Measurements from ENCODE around the gene C2CD4D.
"Not testable (repeated sequence)": the region's sequence is repeated elsewhere in the genome, so short reads cannot be mapped to it uniquely, and the experiment has no call there.

The C2CD4D gene

GRCh38 chr1:151858886-151859665 is 19.5 kb upstream of the C2CD4D start:
- H3K27me3 ChIP-seq (replicated peaks; ENCODE audit: control insufficient read depth, insufficient read depth, low read length, poor library complexity, severe bottlenecking): no peaks in the 10 kb centered on the region
- H3K36me3 ChIP-seq (ENCODE audit: control insufficient read depth, insufficient read depth, low read length): no peaks in the 10 kb centered on the region
- H3K4me1 ChIP-seq (ENCODE audit: control insufficient read depth, insufficient read depth, low read length, poor library complexity, severe bottlenecking): no peaks in the 10 kb centered on the region
- no peak for DNase-seq
- H3K9me3 ChIP-seq (ENCODE audit: control insufficient read depth, low read length): no peaks in the 10 kb centered on the region
- no peak overlapping the region for H3K27ac ChIP-seq (ENCODE audit: insufficient read depth, low read length, poor library complexity, severe bottlenecking)
- H3K4me3 ChIP-seq (ENCODE audit: insufficient read depth, low read depth, low read length, poor library complexity, severe bottlenecking): no peak overlapping the region

- no peak for DNase-seq
- Histone ChIP-seq H3K4me3 (ENCODE audit: insufficient read depth, low read depth, low read length, poor library complexity, severe bottlenecking) (no peak overlapping the region), H3K27me3 (replicated peaks; ENCODE audit: control insufficient read depth, insufficient read depth, low read length, poor library complexity, severe bottlenecking) (no peaks in the 10 kb centered on the region), H3K4me1 (ENCODE audit: control insufficient read depth, insufficient read depth, low read length, poor library complexity, severe bottlenecking) (no peaks in the 10 kb centered on the region), H3K27ac (ENCODE audit: insufficient read depth, low read length, poor library complexity, severe bottlenecking) (no peak overlapping the region), H3K36me3 (ENCODE audit: control insufficient read depth, insufficient read depth, low read length) (no peaks in the 10 kb centered on the region), H3K9me3 (ENCODE audit: control insufficient read depth, low read length) (no peaks in the 10 kb centered on the region)
These were observed 18.6 kb upstream of the C2CD4D start for GRCh38 chr1:151858030-151858746.

- no peak overlapping the region for H3K4me3 ChIP-seq (ENCODE audit: insufficient read depth, low read depth, low read length, poor library complexity, severe bottlenecking)
- peaks cover 3% of the 10 kb centered on the region for H3K36me3 ChIP-seq (ENCODE audit: control insufficient read depth, insufficient read depth, low read length)
- no peaks in the 10 kb centered on the region for H3K4me1 ChIP-seq (ENCODE audit: control insufficient read depth, insufficient read depth, low read length, poor library complexity, severe bottlenecking)
- DNase-seq: no peak
- no peaks in the 10 kb centered on the region for H3K9me3 ChIP-seq (ENCODE audit: control insufficient read depth, low read length)
- H3K27me3 ChIP-seq (replicated peaks; ENCODE audit: control insufficient read depth, insufficient read depth, low read length, poor library complexity, severe bottlenecking): no peaks in the 10 kb centered on the region
- H3K27ac ChIP-seq (ENCODE audit: insufficient read depth, low read length, poor library complexity, severe bottlenecking): no peak overlapping the region
These were observed 16.3 kb upstream of the C2CD4D start for GRCh38 chr1:151855933-151856332.

- not testable (repeated sequence) for H3K27me3 ChIP-seq (replicated peaks; ENCODE audit: control insufficient read depth, insufficient read depth, low read length, poor library complexity, severe bottlenecking); H3K4me3 ChIP-seq (ENCODE audit: insufficient read depth, low read depth, low read length, poor library complexity, severe bottlenecking); H3K27ac ChIP-seq (ENCODE audit: insufficient read depth, low read length, poor library complexity, severe bottlenecking); H3K36me3 ChIP-seq (ENCODE audit: control insufficient read depth, insufficient read depth, low read length); H3K4me1 ChIP-seq (ENCODE audit: control insufficient read depth, insufficient read depth, low read length, poor library complexity, severe bottlenecking); DNase-seq; H3K9me3 ChIP-seq (ENCODE audit: control insufficient read depth, low read length)
These were observed 15.9 kb upstream of the C2CD4D start for GRCh38 chr1:151855516-151855915.

- Histone ChIP-seq H3K27ac (ENCODE audit: insufficient read depth, low read length, poor library complexity, severe bottlenecking) (no peak overlapping the region), H3K4me1 (ENCODE audit: control insufficient read depth, insufficient read depth, low read length, poor library complexity, severe bottlenecking) (no peaks in the 10 kb centered on the region), H3K4me3 (ENCODE audit: insufficient read depth, low read depth, low read length, poor library complexity, severe bottlenecking) (no peak overlapping the region), H3K27me3 (replicated peaks; ENCODE audit: control insufficient read depth, insufficient read depth, low read length, poor library complexity, severe bottlenecking) (no peaks in the 10 kb centered on the region), H3K9me3 (ENCODE audit: control insufficient read depth, low read length) (no peaks in the 10 kb centered on the region), H3K36me3 (ENCODE audit: control insufficient read depth, insufficient read depth, low read length) (peaks cover 3% of the 10 kb centered on the region)
- DNase-seq: no peak
These were observed 15.0 kb upstream of the C2CD4D start for GRCh38 chr1:151854658-151855057.

- Histone ChIP-seq H3K27me3 (replicated peaks; ENCODE audit: control insufficient read depth, insufficient read depth, low read length, poor library complexity, severe bottlenecking) (no peaks in the 10 kb centered on the region), H3K36me3 (ENCODE audit: control insufficient read depth, insufficient read depth, low read length) (peaks cover 3% of the 10 kb centered on the region), H3K4me1 (ENCODE audit: control insufficient read depth, insufficient read depth, low read length, poor library complexity, severe bottlenecking) (no peaks in the 10 kb centered on the region), H3K4me3 (ENCODE audit: insufficient read depth, low read depth, low read length, poor library complexity, severe bottlenecking) (no peak within 1 kb of the TSS), H3K27ac (ENCODE audit: insufficient read depth, low read length, poor library complexity, severe bottlenecking) (no peak within 1 kb of the TSS), H3K9me3 (ENCODE audit: control insufficient read depth, low read length) (no peaks in the 10 kb centered on the region)
- DNase-seq: no peak
These were observed 13.9 kb upstream of the C2CD4D start, which contains the start of gene THEM5 for GRCh38 chr1:151853411-151853943. THEM5 (minus strand) TSS chr1:151853712; CDS start chr1:151853565, 147 bp downstream.

- no peaks in the 10 kb centered on the region for H3K9me3 ChIP-seq (ENCODE audit: control insufficient read depth, low read length)
- no peak overlapping the region for H3K4me3 ChIP-seq (ENCODE audit: insufficient read depth, low read depth, low read length, poor library complexity, severe bottlenecking)
- DNase-seq: no peak
- H3K27me3 ChIP-seq (replicated peaks; ENCODE audit: control insufficient read depth, insufficient read depth, low read length, poor library complexity, severe bottlenecking): no peaks in the 10 kb centered on the region
- peaks cover 3% of the 10 kb centered on the region for H3K36me3 ChIP-seq (ENCODE audit: control insufficient read depth, insufficient read depth, low read length)
- H3K4me1 ChIP-seq (ENCODE audit: control insufficient read depth, insufficient read depth, low read length, poor library complexity, severe bottlenecking): no peaks in the 10 kb centered on the region
- H3K27ac ChIP-seq (ENCODE audit: insufficient read depth, low read length, poor library complexity, severe bottlenecking): no peak overlapping the region
These were observed 13.1 kb upstream of the C2CD4D start for GRCh38 chr1:151852733-151853132.

GRCh38 chr1:151851886-151852285 is 12.3 kb upstream of the C2CD4D start:
- Histone ChIP-seq H3K27me3 (replicated peaks; ENCODE audit: control insufficient read depth, insufficient read depth, low read length, poor library complexity, severe bottlenecking) (no peaks in the 10 kb centered on the region), H3K4me3 (ENCODE audit: insufficient read depth, low read depth, low read length, poor library complexity, severe bottlenecking) (no peak overlapping the region), H3K4me1 (ENCODE audit: control insufficient read depth, insufficient read depth, low read length, poor library complexity, severe bottlenecking) (no peaks in the 10 kb centered on the region), H3K36me3 (ENCODE audit: control insufficient read depth, insufficient read depth, low read length) (peaks cover 3% of the 10 kb centered on the region), H3K9me3 (ENCODE audit: control insufficient read depth, low read length) (no peaks in the 10 kb centered on the region), H3K27ac (ENCODE audit: insufficient read depth, low read length, poor library complexity, severe bottlenecking) (no peak overlapping the region)
- no peak for DNase-seq

GRCh38 chr1:151849871-151850270 is 10.3 kb upstream of the C2CD4D start:
- Histone ChIP-seq H3K36me3 (ENCODE audit: control insufficient read depth, insufficient read depth, low read length) (peaks cover 3% of the 10 kb centered on the region), H3K4me1 (ENCODE audit: control insufficient read depth, insufficient read depth, low read length, poor library complexity, severe bottlenecking) (no peaks in the 10 kb centered on the region), H3K27ac (ENCODE audit: insufficient read depth, low read length, poor library complexity, severe bottlenecking) (no peak overlapping the region), H3K9me3 (ENCODE audit: control insufficient read depth, low read length) (no peaks in the 10 kb centered on the region), H3K27me3 (replicated peaks; ENCODE audit: control insufficient read depth, insufficient read depth, low read length, poor library complexity, severe bottlenecking) (no peaks in the 10 kb centered on the region), H3K4me3 (ENCODE audit: insufficient read depth, low read depth, low read length, poor library complexity, severe bottlenecking) (no peak overlapping the region)
- DNase-seq: no peak

GRCh38 chr1:151849126-151849525 is 9.5 kb upstream of the C2CD4D start:
- no peak for DNase-seq
- H3K9me3 ChIP-seq (ENCODE audit: control insufficient read depth, low read length): no peaks in the 10 kb centered on the region
- H3K4me1 ChIP-seq (ENCODE audit: control insufficient read depth, insufficient read depth, low read length, poor library complexity, severe bottlenecking): no peaks in the 10 kb centered on the region
- no peaks in the 10 kb centered on the region for H3K27me3 ChIP-seq (replicated peaks; ENCODE audit: control insufficient read depth, insufficient read depth, low read length, poor library complexity, severe bottlenecking)
- no peak overlapping the region for H3K27ac ChIP-seq (ENCODE audit: insufficient read depth, low read length, poor library complexity, severe bottlenecking)
- H3K4me3 ChIP-seq (ENCODE audit: insufficient read depth, low read depth, low read length, poor library complexity, severe bottlenecking): no peak overlapping the region
- peaks cover 3% of the 10 kb centered on the region for H3K36me3 ChIP-seq (ENCODE audit: control insufficient read depth, insufficient read depth, low read length)

All from effector memory CD4-positive, alpha-beta T cell (primary cell).